CD4-positive, alpha-beta T cell treated with Interferon gamma for 1 hour (primary cell): ENCODE measurements around the gene DCD.
"Not testable (repeated sequence)": the region's sequence is repeated elsewhere in the genome, so short reads cannot be mapped to it uniquely, and the experiment has no call there.

Experiments used
- DNase-seq: peaks from one replicate; pipeline ENCODE4 v3.0.0-alpha.2; 2020

Gene DCD

DNA sequence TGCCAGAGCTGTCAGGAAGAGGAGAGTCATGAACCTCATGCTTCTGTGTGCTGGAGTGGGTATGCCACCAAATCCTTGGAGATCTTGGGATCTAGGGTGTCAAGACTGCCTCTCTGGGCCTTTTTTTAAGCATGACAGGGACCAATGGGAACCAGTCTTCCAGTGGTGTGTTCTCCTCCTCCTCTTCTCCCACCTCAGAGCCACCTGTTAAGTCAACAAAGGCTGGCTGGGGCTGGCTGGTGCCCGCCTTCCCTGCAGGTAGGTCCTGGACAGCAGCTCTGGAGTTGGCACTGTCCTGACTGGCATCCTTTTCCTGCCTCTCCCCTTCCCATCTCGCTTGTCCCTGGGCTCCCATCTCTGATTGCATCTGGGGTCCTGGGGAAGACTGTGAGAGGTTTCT, at the start of gene DCD:
Gene DCD (minus strand): TSS at position 101 of the 400 bp plus-strand sequence. CDS start 62 bp downstream, at position 39.
- DNase-seq: no peak

- no peak for DNase-seq
These were observed 49.7 kb upstream of the DCD start for GRCh38 chr12:54697851-54698250.

DNA sequence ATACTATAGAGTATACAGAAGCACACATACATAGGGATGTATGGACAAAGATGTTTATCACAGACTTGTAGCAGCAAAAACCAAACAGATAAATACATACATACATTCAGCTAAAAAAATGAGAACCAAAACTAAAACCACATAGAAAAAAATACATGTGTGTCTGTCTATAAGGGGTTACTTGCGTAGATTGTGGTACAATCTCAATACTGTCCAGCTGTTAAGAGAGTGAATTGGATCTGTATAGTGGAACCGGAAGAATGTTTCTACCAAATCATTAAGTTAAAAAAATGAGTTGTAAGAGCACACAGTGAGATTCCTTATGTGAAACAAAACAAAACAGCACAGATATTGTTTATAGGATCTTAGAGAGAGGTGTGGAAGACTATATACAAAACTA, 44.2 kb upstream of the DCD start:
- DNase-seq: no peak

GRCh38 chr12:54689984-54690383, 41.8 kb upstream of the DCD start:
- no peak for DNase-seq

GRCh38 chr12:54689034-54689372, 40.8 kb upstream of the DCD start:
- no peak for DNase-seq

DNA sequence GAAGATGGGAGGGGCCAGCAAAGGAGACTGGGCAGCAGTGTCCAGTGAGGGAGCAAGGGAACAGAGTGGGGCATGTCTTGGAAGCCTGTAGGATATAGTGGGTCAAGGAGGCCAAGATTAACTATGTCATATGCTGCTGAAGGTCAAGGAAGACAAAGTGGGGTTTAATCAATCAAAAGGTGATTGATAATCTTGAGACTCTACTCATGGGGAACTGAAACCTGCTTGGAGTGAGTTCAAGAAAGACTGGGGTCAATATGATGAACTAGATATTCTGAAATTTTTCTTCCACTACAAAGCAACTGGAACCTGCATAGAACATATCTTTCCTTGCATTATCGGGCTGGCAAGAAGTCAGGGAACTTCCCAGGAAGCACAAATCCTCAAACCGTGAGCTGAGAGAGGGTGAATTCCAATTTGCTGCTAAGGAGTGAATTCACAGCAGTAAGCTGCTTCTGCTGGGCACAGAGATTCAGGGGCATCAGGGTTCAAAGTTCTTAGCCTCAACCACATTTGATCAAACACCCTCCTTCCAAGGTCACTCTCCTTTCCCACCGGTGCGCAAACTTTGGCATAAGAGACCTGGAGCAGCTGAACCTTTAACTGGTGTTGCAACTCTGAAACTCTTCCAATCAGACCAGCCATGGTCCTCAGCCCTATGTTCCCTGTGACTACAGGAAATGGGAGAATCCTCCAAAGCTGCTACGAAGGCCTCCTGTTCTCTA, 40.3 kb upstream of the DCD start:
- DNase-seq: no peak

DNA sequence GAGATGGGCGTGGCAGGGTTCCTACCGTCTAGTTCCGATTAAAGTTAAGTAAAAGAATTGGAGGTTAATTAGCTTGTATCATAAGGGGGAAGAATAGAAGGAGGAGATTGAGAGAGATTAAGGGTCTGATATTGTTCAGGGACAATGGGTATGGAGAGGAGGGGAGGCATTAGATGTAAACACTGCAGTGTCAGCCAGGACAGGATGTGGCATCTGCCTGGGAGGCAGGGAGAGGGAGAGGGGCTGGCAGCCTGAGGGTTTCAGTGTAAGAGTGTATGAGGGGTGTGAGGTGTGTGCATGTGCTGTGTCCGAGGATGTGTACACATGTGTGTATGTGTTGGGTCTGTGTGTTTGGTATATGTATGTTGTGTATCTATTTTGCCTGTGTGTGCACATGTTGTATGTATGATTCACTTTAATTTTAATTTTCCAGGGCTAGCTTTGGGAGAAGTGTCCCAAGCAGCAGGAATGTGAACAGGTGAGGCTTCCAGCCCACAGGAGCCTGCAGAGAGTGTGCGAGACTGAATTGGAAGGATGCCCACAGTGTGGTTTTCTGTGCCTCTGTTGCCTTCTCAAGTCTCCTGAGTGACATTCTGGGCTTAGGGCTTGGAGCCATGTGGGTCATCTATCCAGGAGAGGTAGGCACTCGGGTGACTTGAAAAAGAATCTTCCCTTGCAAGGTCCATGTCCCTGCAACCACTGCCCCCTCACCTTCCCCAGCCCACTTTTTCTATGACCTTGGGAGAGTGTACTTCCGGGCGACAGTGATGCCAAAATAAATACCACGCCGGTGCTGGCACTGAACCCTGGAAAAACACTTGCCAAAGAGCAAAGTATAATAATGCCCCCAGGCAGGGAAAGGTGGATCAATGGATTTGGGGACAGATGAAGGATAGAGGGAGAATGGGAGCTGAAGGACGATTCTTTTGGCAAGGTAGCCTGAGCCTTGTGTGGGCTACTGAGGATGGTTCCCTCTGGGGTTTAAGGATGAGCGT, 36.8 kb upstream of the DCD start:
- no peak for DNase-seq

DNA sequence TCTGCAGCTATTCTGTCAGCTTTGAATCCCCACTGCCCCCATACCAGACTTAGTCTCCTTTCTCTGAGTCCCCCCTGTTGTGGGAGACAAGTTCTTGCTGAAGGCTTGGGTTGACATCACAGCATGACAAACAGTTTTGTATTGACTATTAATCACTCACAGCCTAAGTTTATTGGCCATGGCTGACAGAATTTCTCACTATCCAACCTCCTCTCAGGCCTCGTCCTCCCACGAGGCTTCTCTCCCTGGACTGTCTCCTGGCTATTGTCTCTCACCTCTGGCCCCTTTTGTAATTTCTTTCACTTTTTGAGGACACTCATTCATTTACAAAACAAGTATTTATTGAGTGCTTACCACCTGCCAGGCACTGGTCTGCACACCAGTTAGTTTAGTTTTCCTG, 35.2 kb upstream of the DCD start:
- DNase-seq: no peak

DNA sequence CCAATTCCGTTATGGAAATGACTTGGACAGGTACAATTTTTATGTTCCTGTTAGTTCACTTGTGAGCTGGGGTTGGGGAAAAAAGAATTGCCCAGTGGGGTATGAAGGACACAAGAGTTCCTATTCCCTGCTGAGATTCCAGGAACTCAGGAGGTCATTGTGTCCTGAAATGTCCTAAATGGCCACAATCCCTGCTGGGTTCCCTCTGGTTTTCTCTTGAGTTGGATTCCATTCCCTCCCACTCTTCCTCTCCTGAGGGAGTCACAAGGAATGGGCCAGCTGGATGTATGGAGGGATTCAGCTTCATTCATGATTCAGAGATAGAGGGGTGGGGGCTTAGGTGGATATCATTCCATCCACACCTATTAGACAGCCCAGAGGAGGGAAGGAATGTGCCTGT, 34.5 kb upstream of the DCD start:
- no peak for DNase-seq

- DNase-seq: no peak
These were observed 32.2 kb upstream of the DCD start for GRCh38 chr12:54680374-54680773.

DNA sequence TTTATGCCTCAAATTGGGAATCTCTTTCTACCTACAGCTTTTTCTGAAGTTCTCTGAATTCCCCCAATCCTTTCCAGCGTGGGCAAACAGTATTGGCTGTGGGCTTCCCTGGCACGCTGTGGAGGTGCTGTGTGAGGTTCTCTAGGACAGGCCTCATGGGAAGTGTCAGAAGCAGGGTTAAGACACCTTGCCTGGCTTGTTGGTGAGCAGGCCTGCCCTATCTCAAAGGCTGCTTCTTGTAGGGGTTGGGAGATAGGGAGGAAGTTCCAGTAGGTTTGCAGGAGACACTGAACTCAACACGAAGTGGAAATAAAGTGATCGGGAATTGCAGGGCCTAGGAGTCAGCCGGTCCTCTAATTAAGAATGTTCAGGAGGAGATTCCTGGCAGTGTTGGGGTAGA, 30.0 kb upstream of the DCD start:
- no peak for DNase-seq

GRCh38 chr12:54667945-54668344, 19.8 kb upstream of the DCD start:
- no peak for DNase-seq

- DNase-seq: no peak
These were observed 17.8 kb upstream of the DCD start for GRCh38 chr12:54666008-54666407.

DNA sequence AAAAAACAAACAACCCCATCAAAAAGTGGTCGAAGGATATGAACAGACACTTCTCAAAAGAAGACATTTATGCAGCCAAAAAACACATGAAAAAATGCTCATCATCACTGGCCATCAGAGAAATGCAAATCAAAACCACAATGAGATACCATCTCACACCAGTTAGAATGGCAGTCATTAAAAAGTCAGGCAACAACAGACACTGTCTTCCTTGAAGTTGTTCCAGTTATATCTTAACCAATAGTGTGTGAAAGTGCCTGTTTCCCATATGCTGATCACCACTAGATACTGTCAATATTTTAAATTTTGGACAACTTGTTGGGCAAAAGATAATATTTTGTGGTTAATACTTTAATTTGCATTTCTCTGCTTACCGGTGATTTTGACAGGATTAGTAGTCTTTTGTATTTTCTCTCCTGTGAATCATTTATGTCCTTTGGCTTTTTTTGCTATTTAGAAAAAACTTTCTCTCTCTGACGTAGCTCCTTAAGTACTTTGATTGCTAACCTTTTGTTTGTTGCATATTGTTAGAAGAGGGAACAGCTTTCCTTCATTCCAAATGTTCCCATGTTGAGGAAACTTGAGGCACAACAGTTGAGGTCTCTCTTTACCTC, 17.0 kb upstream of the DCD start:
- not testable (repeated sequence) for DNase-seq

GRCh38 chr12:54663603-54664002, 15.4 kb upstream of the DCD start:
- DNase-seq: no peak

DNA sequence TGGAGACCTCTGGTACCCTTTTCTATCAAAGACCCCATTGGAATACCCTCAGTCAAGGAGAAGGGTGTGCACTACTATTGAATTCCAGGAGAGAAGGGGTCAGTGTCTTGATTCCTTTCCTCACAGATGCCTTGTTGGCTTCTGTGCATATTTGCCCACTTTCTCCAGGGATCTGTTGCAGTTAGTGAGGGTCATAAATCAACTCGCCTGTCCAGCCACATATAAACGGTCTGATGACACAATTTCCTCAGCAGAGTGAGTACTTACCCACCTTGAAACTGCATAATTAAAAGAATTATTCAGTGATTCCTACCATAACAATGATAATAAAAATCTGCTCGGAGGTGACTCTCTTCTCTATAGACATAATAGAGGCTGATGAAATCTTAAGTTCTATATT, 13.9 kb upstream of the DCD start:
- DNase-seq: no peak

DNA sequence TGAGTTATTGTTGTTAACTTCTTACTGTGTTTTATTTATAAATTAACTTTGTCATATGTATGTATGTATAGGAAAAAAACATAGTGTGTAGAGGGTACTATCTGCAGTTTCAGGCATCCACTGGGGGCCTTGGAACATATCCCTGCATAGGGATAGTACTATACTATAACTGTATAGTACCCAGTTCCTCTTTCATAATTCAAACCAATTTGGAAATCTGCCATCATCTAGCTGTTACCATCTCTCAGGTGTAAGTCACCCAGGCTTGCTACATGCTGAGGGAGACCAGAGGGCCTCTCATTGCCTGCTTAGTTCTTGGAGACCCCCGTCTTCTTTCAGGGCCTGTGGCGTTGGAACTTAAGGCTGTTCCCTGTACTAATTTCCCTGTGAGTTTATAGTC, 12.9 kb upstream of the DCD start:
- DNase-seq: no peak

GRCh38 chr12:54660320-54660962, 12.3 kb upstream of the DCD start:
- no peak for DNase-seq

GRCh38 chr12:54658306-54659264, 10.4 kb upstream of the DCD start:
- DNase-seq: peak; percentile 13

- no peak for DNase-seq
These were observed 9.0 kb upstream of the DCD start for GRCh38 chr12:54657105-54657607.

- no peak for DNase-seq
These were observed 6.8 kb upstream of the DCD start for GRCh38 chr12:54654926-54655325.

DNA sequence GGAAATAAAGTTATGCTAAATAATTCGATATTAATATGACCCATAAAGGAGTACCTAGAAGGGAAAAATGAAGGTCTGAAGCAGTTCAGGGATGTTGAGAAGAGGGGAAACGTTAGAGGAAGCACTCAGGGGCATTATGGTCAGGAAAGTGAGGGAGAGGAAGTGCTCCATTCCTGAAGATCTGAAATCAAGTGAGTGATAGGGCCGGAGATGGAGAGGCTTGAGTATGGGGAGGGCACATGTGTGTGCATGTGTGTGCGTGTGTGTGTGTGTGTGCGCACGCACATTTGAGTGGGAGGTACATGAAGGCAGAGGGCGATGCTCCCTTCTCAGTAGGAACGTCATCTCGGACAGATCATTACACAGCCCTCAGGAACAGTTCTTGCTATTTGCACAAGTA, 4.9 kb upstream of the DCD start:
- DNase-seq: no peak
